Bronchial epithelial cell (primary cell): ENCODE results near the gene COL6A3. TPM values are rescaled to one million over a fixed set of nuclear protein-coding genes. Genes with fewer than 3 reads are reported as not detected.

Experiments
- DNase-seq: peaks from one replicate; pipeline ENCODE4 v3.0.0-alpha.2; 2010; ENCODE audit warnings: low read depth
- FAIRE-seq: peaks from 2 replicates; lab custom pipeline; 2011; peaks lifted over from hg19 to GRCh38; lab: Jason Lieb, UNC
- H3K27me3 ChIP-seq: 2 replicates; pipeline ENCODE4 v1.5.1; 2011; ENCODE audit warnings: low read length; ENCODE audit not compliant: control insufficient read depth, insufficient read depth
- H3K36me3 ChIP-seq: 2 replicates; pipeline ENCODE4 v1.5.1; 2011; ENCODE audit warnings: low read length; ENCODE audit not compliant: control insufficient read depth, insufficient read depth
- H3K4me3 ChIP-seq: 2 replicates; pipeline ENCODE4 v1.5.1; 2011; ENCODE audit warnings: mild to moderate bottlenecking, low read depth, low read length, control low read depth
- total RNA-seq: library from RNA; depleted of rRNA; stranded (reverse); fragments of >200 nt; gene quantifications from 2 replicates; pipeline ENCODE4 v1.2.1, GENCODE V29; 2014
- TF ChIP-seq, protein P1 (sequence below): IDR thresholded peaks from 2 replicates; pipeline ENCODE4 v1.5.1; 2011; ENCODE audit warnings: mild to moderate bottlenecking, moderate library complexity, low read length, control low read depth, inconsistent platforms; ENCODE audit not compliant: insufficient read depth, severe bottlenecking

COL6A3 gene
- total RNA-seq, 1 donor from 2014 or later, result 16.6 TPM

DNA sequence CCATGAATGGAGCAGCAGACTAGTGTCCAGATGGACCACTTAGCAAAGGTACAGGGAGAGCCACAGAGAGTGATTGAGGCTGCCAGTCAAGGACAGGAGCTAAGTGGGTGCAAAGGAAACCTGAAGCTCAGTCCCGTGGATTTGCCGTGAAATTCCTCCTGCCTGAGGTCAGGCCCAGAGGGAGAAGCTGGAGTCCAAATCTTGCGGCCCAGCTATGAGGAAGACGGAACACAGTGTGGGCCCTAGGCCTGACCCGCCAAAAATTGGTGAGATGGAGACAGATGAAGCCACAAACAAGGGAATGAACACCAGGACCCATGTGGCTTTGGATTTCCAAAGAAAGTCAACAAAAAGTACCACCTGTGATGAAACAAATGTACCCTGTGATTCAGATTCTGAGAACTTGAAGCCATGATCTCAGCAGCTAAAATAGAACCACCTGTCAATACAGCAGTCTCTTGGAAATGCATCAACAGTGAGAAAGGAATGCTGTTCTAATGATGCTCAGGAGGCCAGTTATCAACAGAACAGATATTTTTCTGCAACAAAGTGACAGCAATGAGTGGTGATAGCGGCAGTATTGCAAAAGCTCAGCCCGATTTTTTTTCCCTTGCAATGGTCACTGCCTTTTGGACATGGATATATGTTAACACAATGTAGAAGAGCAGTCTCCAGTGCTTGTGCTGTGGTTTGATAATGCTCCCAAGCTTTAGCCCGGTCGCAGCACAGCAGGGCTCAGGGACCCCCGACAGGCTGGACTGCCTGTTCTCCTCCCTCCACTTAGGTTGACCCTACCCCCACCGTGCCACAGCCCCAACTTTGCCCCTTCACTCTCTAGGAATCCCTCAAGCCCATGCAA, 10.7 kb downstream of the COL6A3 start:
- Histone ChIP-seq H3K36me3 (no peaks in the 10 kb centered on the region), H3K27me3 (no peaks in the 10 kb centered on the region), H3K4me3 (no peak overlapping the region)
- FAIRE-seq (peak; percentile 52), DNase-seq (no peak)
- TF ChIP-seq, protein P1, sequence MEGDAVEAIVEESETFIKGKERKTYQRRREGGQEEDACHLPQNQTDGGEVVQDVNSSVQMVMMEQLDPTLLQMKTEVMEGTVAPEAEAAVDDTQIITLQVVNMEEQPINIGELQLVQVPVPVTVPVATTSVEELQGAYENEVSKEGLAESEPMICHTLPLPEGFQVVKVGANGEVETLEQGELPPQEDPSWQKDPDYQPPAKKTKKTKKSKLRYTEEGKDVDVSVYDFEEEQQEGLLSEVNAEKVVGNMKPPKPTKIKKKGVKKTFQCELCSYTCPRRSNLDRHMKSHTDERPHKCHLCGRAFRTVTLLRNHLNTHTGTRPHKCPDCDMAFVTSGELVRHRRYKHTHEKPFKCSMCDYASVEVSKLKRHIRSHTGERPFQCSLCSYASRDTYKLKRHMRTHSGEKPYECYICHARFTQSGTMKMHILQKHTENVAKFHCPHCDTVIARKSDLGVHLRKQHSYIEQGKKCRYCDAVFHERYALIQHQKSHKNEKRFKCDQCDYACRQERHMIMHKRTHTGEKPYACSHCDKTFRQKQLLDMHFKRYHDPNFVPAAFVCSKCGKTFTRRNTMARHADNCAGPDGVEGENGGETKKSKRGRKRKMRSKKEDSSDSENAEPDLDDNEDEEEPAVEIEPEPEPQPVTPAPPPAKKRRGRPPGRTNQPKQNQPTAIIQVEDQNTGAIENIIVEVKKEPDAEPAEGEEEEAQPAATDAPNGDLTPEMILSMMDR, result no peak

DNA sequence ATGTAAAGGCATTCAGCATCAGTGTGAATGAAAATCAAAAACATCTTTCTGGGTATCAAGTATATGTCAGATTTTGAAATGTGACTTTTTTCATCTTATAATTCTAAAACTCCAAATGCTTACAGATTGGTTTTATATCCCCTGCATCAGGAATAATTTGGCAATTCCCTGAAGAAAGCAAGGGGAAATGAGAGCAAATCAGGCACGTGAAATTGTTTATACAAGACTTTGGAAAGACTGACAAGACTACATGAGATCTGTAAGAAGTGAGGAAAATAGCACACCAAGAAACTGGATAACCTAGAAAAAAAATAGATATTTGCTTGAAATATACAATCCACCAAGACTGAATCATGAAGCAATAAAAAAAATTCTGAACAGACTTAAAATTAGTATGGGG, 13.8 kb downstream of the COL6A3 start:
- DNase-seq (no peak), FAIRE-seq (no peak)
- Histone ChIP-seq H3K4me3 (no peak overlapping the region), H3K27me3 (no peaks in the 10 kb centered on the region), H3K36me3 (no peaks in the 10 kb centered on the region)
- TF ChIP-seq, protein P1, result no peak

DNA sequence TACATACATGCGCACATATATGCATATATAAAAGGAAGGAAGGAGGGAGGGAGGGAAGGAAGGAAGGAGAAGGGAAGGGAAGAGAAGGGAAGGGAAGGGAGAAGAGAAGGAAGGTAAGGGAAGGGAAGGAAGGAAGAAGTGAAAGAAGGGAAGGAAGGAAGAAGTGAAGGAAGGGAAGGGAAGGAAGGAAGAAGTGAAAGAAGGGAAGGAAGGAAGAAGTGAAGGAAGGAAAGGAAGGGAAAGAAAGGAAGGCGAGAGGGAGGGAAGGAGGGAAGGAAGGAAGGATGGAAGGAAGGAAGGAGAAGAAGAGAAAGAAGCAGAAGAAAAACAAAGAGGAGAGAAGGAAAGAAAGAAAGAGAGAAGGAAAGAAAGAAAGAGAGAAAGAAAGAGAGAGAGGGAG, 16.9 kb downstream of the COL6A3 start:
- FAIRE-seq, result no peak
- Histone ChIP-seq H3K36me3 (no peaks in the 10 kb centered on the region), H3K4me3 (no peak overlapping the region), H3K27me3 (no peaks in the 10 kb centered on the region)
- no peak for DNase-seq
- TF ChIP-seq, protein P1, result no peak

DNA sequence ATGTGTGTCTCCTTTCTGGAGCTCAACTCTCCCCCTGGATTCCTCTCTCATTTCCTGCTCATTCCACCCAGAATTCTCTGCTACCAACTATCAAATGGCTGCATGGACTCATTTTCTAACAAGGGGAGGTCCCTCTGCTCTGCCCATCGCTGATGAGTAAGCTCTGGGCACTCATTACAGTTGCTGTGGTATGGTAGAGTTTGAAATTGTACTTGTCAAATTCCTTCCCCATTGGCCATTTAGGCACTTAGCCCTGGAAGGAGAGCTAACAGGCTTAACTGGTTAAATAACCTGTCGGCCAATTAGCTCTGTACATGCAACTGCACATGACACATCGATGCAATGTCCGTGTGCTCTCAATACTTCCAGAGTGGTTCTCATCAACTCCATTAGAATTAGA, 20.4 kb downstream of the COL6A3 start:
- DNase-seq (peak; percentile 11), FAIRE-seq (no peak)
- Histone ChIP-seq H3K36me3 (no peaks in the 10 kb centered on the region), H3K4me3 (no peak overlapping the region), H3K27me3 (no peaks in the 10 kb centered on the region)
- TF ChIP-seq, protein P1, result no peak

DNA sequence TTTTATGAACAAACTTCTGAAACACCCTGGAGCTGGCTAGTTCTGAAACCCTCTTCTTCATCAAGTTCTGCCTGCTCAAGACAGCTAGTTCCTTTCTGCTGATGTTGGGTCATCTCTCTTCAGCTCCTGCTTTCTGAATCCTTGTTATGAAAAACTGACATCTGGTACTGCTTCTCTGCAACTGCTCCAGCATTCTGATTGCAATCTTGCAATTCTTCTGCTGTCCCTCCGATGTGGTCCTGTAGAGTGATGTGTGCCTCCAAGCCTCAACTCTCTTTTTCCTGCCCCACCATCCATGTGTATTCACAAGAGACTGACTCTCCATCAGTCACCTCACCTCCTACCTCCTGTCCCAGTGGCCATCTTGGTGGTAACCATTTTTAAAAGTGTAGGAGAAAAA, 21.8 kb downstream of the COL6A3 start:
- FAIRE-seq (no peak), DNase-seq (no peak)
- Histone ChIP-seq H3K4me3 (no peak overlapping the region), H3K36me3 (no peaks in the 10 kb centered on the region), H3K27me3 (no peaks in the 10 kb centered on the region)
- TF ChIP-seq, protein P1, result no peak
